GM21390 (cell line): ENCODE results near the gene FLOT1.

Experiments
- ATAC-seq: cut with Tn5 transposase; IDR thresholded peaks from one replicate; pipeline ENCODE4 v1.9.1; 2021; ENCODE audit not compliant: unreplicated experiment

FLOT1 gene

DNA sequence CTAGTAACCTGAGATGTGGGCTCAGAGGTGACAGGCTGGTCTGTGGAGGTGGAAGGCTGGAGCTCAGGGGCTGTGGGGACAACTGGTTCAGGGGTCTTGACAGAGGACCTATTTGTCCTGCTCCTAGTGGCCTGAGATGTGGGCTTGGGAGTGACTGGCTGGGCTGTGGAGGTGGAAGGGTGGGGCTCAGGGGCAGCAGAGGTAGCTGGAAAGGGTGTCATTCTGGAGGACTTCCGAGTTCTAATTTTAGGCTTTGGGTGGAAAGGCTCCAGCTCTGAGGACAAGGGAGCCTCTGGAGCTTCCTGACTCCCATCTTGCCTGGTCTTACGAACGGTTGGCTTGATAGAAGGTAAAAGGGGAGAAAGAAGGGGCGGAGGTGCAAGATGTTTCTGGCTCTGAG, 36.9 kb downstream of the FLOT1 start:
- ATAC-seq = no peak

GRCh38 chr6:30703821-30704220, 38.7 kb downstream of the FLOT1 start:
- ATAC-seq = no peak

DNA sequence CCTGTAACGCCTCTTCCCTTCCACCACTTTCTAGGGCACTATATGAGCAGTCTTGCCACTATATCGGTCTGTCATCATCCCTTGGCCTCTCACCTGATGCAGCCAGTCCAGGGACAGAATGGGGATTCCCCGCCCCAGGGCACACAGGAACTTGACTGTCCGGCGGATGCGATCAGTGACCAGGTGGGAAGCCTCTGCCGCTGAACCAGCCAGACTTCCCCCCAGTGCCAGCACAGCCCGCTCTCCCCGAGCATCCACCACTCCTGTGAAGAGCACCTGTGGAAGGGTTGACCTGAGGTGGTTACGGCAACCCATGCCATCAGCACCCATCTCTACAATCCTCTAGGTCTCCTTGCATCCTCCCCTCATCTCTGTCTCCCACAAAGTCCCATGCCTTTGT, 39.5 kb downstream of the FLOT1 start:
- ATAC-seq = no peak

DNA sequence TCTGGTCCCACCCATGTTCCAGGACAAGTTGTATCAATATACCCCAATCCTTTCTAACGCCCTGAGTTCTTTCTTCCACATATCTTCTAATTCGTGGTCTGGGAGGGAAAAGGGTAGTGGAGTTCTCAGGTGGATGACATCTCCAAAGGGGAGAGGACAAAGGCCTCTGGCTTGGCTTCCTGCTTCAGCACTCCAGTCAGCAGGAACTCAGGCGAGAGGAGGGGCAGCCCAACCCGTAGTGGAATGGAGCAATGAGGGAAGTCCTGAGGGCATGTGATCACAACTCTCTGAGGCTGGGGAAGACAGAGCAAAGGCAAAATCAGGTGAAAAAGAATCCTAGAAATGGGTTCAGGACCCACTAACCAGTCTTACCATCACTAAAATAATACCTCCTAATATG, 42.1 kb downstream of the FLOT1 start:
- ATAC-seq = no peak

DNA sequence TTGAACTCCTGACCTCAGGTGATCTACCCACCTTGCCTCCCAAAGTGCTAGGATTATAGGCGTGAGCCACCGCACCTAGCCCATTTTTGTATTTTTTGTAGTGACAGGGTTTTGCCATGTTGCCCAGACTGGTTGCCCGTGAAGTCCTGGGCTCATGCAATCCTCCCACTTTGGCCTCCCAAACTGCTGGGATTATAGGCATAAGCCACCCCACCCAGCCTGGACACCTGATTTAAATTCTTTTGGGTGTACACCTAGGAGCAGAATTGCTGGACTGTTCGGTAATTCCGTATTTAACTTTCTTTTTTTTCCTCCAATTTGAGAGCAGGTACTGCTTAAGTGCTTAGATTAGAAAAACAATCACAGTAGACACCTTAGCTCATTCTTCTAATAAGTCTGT, 46.1 kb downstream of the FLOT1 start:
- no peak for ATAC-seq

DNA sequence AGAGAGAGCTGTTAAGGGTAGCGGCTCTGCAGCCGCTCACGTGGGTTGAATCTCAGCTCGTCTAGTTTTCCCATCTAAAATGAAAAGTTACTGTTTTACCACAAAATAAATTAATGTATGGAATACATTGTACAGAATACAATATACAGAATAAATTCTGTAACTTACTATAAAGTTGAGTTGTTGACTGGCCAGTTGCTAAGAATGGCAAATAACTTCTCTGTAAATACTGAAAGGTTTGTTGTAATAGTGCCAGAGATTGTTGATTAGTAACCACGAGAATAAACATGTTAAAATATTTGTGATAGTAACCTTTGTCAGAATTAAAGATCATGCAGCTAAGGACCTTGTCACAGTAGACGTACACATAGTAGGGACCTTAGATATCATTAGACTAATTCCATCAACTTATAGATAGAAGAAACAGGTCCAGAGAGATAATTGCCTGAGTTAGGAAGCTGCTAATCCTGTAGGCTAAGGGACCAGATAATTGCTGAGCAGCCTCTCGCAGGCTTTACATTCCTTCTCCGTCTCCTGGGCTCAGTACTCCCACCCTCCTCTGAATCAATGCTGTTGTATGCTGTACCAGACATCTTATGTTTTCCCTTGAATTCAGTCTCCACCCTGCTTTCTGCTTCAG, 51.2 kb downstream of the FLOT1 start:
- ATAC-seq = no peak

DNA sequence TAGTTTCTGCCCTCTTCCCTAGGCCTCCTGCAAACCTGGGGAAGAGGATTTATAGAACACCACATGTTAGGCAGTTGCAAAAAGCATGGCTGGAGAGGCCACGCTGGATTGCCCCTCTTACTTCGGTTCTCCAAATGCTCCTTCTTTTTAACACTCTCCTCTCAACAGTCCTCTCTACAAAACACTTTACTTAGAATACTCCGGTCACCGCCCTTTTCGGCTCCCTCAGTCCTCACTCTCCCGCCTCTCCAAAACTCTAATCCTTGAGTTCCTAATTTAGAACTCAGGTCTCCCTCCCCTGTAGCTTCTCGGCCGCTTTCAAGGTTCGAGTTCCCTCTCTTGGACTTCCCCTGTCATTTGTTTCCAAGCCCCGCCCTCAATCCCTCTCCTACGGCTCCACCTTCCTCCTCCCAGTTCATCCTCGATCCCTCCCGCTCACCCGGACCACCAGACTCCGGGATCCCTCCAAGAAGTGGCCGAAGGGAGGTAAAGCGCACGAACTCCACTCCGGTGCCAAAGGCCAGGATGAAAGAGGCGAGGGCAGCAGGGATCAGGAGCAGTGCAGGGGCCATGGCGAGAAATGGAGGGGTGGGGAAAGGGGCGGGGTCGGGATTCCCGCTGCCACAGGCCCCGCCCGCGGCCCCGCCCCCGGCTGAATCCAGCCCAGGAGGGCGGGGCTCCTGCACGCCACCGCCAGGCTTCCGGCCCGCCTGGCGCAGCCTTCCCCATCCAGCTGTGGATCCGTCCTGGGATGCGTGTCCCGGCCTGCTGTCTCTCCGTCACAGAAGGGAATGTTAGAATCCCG, 51.9 kb downstream of the FLOT1 start, which contains the start of gene NRM:
TSS of gene NRM (minus strand) at position 582 of the 805 bp plus-strand sequence. CDS start at position 572, 10 bp downstream.
- peak; percentile 25 for ATAC-seq

GRCh38 chr6:30689985-30690384, 52.5 kb downstream of the FLOT1 start:
- ATAC-seq = no peak

GRCh38 chr6:30689022-30689865, 53.2 kb downstream of the FLOT1 start:
- ATAC-seq = no peak

- ATAC-seq = no peak
Measured at GRCh38 chr6:30688569-30688968, 53.9 kb downstream of the FLOT1 start.

DNA sequence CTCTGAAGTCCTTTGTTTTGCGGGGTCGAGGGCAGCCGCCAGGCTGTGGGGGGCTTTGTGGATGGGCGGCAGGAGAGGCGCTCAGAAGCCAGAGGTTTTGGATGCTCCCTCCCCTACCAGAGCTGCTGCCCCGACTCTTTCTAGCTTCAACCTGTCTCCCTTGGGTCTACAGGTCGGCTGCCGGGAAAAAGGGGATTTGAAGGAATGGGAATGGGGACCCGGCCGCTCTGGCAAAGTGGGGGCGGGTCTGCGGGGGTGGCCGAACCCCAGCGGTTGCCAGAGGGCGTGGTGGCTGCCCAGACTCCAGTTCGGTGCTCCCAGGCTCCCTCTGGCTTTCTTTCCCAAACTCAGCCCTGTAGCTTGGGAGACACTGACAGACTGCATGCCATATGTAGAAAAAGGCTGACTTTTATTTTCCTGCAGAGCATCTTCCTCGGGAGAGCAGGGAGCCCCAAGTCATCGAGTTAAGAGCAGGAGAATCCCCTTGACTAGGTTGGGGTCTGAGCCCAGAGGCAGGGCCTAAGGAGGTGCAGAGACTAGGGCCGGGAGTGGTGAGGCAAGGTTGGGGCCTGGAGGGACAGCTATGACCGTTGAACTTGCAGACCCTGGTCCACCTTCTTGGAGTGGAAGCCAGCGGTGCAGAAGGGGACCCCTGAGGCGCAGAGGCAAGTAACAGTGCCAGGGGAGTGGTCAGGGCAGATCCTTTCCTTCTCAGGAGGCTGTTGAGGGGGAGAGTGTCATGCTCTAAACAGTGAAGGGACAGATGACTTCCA, 54.6 kb downstream of the FLOT1 start:
- no peak for ATAC-seq

DNA sequence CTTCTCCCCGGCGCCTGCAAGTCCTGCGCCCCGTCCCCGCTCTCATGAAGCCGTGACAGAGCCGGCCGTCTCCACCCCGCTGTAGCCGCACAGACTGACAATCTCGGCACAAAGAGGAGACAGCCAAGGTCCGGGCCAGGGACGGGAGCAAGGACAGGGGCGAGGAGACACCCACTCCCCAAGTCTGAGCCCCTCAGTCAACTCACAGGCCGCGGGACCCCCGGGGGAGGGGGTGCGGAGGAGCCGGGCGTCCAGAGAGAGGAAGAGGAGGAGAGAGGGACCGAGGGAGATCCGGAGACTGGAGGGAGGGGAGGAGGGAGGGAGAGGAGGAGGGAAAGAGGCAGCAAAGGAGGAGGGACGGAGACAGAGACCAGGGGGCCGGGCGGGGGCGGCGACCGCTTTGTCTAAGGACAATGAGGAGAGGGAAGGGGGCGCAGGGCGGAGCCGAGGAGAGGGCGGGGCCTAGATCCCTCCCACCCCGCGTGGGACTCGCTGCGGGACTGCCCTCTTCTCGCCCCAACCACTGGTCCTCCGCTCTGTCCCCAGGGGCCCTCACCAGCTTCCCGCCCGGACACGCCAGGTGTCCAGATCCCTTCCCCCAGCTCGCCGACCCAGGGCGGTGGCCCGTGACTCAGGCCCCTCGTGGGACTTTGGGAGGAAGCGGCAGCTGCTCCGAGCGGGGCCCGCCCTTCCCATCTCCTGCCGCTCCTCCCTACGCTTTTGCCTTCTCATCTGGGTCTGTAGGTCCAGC, 55.4 kb downstream of the FLOT1 start:
- ATAC-seq = peak; percentile 42

- no peak for ATAC-seq
Measured at GRCh38 chr6:30686009-30686907, 56.2 kb downstream of the FLOT1 start, which contains the start of gene PPP1R18. TSS of gene PPP1R18 (minus strand) at chr6:30686645. CDS start at chr6:30686018, 627 bp downstream.

GRCh38 chr6:30685157-30686008, 57.1 kb downstream of the FLOT1 start:
- no peak for ATAC-seq

DNA sequence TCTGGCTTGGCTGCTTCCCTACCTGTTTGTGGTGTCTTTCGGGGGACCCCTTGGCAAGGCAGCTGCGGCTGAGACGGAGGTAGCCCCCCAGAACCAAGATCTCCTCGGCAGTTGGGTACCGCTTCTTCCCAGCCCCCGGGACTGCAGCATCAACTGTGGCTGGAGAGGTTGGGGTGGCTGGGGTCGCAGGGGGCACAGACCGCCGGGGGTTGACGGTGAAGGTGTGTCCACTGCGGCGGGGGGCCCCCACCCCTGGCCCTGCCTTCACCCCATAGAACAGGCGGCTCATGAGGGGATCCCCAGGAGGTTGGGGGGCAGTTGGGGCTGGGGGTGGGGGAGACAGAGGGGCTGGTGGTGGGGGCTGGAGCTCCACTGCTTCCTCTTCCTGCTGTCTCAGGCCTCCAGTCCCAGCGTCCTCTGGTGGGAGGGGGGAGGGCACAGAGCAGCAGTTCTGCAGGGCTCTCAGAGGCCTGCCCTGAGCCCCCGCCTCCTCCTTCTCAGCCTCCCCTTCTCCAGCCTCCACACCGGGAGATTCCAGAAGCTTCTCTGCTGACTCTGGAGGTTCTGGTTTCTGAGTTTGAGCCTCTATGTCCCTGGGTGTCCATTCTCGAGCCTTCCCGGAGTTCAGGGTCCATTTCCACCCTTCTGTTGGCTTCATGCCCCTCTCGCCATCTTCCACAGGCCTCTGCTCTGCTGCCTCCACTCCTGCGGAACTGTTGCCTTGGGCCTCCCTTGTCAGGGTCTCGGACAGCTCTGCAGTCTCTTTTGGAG, 57.9 kb downstream of the FLOT1 start:
- ATAC-seq = no peak

DNA sequence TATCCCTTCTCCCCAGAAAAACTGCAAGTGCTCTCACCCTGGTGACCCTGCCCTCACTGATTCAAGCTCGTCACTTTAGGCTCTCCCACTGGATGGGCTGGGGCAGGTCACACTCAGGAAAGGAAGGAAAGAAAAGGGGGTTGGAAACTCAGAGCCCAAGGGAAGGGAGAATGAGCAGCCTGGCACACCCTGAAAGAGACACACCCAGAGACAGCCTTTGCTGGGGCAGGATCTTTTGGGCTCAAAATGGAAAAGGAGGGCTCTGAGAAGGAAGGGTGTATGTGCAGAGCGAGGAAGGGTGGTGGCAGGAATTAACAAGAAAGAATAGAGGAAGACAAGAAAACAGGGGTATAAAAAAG, 58.5 kb downstream of the FLOT1 start:
- ATAC-seq = no peak

DNA sequence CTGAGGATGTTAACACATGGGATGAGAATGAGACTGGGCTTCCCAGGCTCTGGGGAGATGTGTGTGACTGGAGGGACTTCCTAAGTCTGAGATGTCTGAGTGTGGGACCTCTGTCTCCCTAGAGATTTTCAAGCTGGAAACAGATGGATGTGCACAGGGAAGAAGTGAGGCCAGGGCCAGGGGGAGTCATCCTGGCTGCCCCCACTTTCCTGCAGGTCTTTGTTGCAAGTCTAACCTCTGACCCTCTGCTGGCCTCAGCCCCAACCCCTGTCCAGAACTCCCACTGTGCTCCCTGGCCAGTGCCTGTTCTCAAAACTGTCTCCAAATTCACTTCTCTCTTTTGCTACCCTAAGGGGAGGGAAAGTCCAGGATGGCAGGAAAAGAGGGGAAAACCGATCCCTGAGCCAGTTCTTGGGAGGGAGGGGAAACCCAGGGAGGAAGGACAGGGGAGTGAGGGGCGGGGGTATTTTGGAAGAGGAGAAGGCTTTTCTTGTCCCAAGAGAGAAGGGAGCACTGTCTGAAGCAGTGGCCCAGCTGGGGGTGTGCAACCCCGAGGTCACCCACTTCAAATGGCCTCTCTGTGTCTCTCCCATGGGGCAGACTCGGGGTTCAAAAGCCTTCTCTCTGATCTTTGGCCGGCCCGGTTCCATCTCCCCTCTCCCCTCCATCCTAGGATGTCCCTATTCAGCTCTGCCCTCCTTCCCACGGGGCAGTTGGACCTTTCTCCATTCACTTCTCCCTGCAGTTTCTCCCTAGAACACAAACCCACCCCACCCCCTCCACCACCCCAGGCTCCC, 59.1 kb downstream of the FLOT1 start:
- no peak for ATAC-seq
